NCI-H128 (cell line): ENCODE data around the gene MED31.
"Not testable (repeated sequence)": the region's sequence is repeated elsewhere in the genome, so short reads cannot be mapped to it uniquely, and the experiment has no call there.

Experiments used
- DNase-seq: peaks from one replicate; lab custom pipeline; 2025; ENCODE audit not compliant: unreplicated experiment; lab: John Stamatoyannopoulos, UW

Gene MED31

DNA sequence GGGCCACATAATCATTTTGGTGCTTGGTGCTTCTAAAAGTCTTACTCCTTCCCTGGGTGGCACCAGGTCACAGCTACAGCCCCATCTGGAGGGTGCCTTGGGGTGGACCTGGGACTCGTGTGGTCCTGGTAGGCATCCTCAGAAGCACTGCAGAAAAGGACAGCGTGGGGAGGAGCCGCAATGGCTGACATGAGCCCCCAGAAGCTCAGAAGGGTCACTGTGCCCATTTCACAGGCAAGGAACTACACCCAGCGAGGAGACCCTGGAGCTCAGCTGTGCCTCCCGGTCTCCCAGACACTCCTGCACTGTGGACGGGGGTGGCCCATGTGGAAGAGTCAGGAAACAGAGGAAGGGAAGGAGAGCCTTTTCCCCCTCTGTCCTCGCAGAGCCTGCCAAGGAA lies 26.5 kb upstream of the MED31 start:
- DNase-seq = no peak

GRCh38 chr17:6677158-6677831 lies 25.9 kb upstream of the MED31 start:
- no peak for DNase-seq

DNA sequence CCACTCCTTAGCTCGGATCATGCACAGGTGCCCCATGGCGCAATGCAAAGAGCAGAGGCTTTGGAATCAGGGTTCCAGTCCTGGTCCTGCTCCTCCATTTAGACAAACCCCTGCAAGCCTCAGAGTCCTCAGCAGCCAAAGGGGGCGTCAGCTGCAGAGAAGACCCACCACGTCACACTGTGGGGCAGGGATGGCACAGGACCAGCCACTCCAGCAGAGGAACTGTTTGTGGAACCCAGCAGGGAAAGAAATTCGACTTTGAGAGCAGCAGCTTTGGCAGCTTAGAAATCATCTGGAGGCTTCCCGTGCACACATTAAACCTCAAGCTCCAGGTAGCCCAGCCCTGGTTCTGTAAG lies 25.4 kb upstream of the MED31 start:
- DNase-seq = no peak

DNA sequence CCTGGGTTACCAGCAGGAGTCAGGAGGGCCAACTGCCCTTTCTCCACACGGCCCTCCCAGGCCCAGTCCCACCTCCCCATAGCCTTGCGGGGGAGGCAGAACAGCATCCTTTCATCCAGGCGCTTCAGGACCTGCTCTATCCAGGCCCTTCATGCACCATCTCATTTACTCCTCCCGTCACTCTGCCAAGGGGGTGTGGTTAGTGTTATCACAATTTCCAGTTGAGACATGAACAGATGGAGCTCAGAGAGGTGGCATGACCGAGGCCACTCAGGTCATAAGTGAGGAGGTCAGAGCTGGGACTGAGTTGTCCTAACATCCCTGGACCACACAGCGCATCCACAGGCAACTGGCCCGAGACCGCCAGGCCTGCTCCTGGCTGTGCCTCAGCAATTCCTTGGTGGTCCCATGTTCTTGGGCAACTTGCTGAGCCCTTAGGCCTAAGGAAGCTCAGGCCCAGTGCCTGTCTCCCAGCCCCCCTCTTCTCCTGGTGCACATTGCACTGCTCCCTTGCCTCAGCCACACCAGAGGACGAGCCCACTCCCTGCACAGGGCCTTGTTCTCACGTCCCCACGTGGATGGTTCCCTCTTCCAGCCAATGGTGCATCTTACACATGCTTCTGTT lies 23.9 kb upstream of the MED31 start:
- no peak for DNase-seq

- no peak for DNase-seq
Observed at GRCh38 chr17:6674586-6674985, 23.2 kb upstream of the MED31 start.

GRCh38 chr17:6671431-6671830 lies 20.0 kb upstream of the MED31 start:
- DNase-seq = no peak

GRCh38 chr17:6670999-6671398 lies 19.6 kb upstream of the MED31 start:
- DNase-seq = no peak

GRCh38 chr17:6670571-6670970 lies 19.2 kb upstream of the MED31 start:
- DNase-seq = no peak

GRCh38 chr17:6669479-6670212 lies 18.2 kb upstream of the MED31 start:
- no peak for DNase-seq

DNA sequence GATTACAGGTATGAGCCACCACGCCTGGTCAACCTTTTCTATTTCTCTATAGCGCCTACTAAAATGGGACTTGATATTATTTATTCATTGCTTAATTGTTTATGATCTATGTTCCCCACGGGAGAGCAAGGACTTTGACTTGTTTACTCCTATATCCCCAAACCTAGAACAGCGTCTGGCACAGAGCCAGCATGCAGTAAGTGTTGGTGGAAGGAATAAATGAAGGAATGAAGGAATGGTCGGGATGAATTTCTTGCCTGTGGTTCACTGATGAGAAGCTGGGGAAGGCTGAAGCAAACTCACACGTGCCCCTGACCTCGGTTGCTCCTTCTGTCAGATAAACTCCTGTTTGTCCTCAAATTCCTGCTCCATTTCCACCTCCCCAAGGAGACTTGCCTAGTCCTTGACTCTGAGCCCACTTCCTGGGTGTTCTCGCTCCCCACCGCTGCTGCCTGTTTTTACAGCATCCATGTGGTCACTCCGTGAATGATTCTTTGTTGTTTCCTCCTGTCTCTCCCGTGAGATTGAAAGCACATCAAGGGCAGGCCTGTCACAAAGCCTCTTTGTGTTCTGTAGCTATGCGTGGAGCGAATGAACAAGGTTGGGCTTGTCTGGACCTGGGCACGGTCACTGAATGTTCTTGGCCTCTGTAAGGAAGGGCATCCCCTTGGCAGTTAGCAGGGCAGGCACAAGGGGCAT lies 17.5 kb upstream of the MED31 start:
- no peak for DNase-seq

DNA sequence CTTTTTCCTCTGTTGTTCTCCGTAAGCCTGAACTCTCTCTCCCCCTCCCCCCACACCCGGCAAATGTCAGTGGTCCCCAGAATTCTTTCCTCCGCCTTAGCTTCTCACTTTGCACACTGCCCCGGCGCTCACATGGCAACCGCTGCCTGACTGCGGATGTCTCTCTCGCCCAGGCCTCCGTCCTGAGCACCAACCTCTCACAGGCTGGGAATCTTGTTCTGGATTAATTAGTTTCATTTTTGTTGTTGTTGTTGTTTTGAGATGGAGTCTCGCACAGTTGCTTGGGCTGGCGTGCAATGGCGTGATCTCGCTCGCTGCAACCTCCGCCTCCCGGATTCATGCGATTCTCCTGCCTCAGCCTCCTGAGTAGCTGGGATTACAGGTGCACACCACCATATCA lies 16.8 kb upstream of the MED31 start:
- DNase-seq = no peak

DNA sequence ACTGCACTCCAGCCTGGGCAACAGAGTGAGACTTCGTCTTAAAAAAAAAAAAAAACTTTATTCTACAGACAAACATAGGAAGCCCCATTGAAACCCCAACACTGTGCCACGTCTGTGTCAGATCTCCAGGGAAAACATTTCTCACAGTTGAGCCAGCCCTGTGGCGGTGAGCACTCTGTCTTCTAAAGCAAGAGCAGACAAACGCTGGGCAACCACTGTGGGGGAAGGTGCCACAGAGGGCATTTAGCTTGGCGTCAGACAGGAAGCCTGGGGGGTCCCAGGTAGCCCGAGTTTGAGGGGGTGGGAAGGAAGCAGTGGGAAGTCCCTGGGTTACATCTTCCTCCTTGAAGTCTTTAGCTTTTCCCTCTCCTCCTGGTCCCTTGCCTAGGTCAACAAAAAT lies 16.1 kb upstream of the MED31 start:
- no peak for DNase-seq

DNA sequence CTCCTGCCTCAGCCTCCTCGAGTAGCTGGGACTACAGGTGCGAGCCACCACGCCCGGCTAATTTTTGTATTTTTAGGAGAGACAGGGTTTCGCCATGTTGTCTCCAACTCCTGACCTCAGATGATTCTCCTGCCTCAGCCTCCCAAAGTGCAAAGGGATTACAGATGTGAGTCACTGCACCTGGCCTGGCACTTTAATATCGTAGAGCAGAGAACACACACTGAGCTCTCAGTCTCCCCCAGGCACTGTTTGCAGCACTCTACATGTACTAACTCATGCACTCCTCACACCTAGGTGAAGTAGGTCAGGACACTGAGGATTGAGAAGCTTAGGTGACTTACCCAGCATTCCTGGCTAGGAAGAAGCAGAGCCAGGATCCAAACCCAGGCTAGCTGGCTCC lies 15.2 kb upstream of the MED31 start:
- DNase-seq = no peak

GRCh38 chr17:6666077-6666521 lies 14.7 kb upstream of the MED31 start:
- peak; percentile 25 for DNase-seq

- not testable (repeated sequence) for DNase-seq
Observed at GRCh38 chr17:6663200-6663599, 11.8 kb upstream of the MED31 start.

- DNase-seq = no peak
Observed at GRCh38 chr17:6661464-6661848, 10.1 kb upstream of the MED31 start.

- no peak for DNase-seq
Observed at GRCh38 chr17:6660805-6661463, 9.5 kb upstream of the MED31 start.

DNA sequence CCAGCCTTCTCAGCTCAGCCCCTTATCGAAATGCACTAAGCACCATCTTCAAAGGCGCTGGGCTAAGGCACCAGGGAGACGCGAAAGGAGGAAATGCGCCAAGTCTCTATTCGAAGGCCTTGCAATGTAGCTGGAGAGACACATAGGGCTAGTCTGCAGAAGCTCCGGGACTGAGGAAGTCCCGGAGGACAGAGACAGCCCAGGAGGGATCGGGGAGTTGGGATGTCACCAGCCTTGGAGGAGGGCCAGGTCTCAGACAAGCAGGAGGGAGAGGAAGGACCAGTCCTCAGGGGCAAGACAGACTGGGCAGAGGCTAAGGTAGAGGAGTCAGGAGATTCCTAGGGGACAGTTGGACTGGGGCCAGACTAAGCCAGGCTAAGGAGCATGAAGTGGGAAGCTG lies 8.7 kb upstream of the MED31 start:
- DNase-seq = no peak

DNA sequence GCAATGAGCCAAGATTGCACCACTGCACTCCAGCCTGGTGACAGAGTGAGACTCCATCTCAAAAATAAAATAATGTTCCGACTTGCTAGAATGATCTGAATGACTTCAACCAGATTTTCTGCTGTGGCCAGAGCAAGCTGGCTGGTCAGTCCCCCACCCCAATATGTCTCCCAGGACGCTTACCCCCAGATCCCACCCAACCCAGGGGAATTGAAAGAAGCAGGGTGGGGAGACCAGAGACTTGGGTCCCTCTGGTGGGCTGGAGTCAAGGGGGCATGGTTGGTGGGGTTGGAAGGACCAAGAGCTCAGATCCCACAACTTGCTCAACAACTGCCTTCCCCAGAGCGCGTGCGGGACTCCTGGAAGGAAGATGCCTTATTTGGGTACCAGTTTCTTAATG lies 7.0 kb upstream of the MED31 start:
- not testable (repeated sequence) for DNase-seq

DNA sequence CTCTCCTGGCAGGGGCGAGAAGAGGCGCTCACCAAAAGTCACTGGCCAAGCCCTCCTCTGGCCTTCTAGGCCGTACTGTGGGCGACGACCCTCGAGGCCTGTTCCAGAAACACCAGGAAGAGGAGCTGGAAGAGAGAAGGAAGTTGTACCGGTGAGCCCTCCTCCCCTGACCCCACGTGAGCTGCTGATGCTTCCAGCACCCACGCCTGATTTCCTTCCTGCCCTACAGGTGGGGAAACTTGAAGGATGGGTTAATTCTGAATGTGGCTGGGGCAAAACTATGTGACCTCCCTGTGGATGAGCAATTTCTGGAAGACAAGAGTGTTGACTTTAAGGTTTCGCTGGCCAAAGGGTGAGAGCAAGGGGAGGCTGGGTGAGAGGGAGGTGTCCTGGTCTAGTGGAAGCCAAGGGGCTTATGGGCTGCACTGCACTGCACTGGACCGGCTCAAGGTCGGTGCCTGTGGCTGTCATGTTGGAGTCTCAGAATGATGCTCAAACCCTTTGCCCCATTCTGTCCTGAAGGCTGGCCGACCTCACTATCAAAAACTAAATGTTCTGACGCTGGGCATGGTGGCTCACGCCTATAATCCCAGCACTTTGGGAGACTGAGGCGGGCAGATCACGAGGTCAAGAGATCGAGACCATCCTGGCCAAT lies 6.4 kb upstream of the MED31 start:
- no peak for DNase-seq
